Body of pancreas (tissue), 4 donors: ENCODE results near the gene PDZD2. TPM values are rescaled to one million over a fixed set of nuclear protein-coding genes. Genes with fewer than 3 reads are reported as not detected.

Experiments used
- ATAC-seq: fragments of 150-250 bp; one replicate; pipeline ENCODE4 v1.9.1; 2016
- DNase-seq, 4 donors: peaks; one replicate each; pipeline ENCODE4 v3.0.0-alpha.2; 2019
- H3K27ac ChIP-seq, 4 donors: fragments of 200-600 bp; sonication (generic); 1 replicate in 3 of 4; 2 replicates in 1 of 4; pipeline versions ENCODE4 v1.5.1 to v1.6.1; 2016 to 2019; ENCODE audit warnings: mild to moderate bottlenecking in 1 of 4, mixed read lengths in 1 of 4, moderate library complexity in 1 of 4
- H3K27me3 ChIP-seq, 2 donors: fragments of 200-600 bp; sonication (generic); one replicate each; pipeline ENCODE4 v1.6.0; 2016; ENCODE audit warnings: mild to moderate bottlenecking in 1 of 2
- H3K36me3 ChIP-seq, 2 donors: fragments of 200-600 bp; sonication (generic); replicated peaks in 1 of 2; 2 replicates each; pipeline ENCODE4 v1.5.1; 2016; ENCODE audit warnings: low read depth in 2 of 2; ENCODE audit not compliant: insufficient read depth in 1 of 2
- H3K4me1 ChIP-seq: fragments of 200-600 bp; sonication (generic); one replicate; pipeline ENCODE4 v1.6.0; 2016
- H3K4me3 ChIP-seq, 2 donors: fragments of 200-600 bp; sonication (generic); 1 replicate in 1 of 2; 2 replicates in 1 of 2; pipeline ENCODE4 v1.5.1; 2016 to 2019
- H3K9me3 ChIP-seq, 3 donors: fragments of 200-600 bp; sonication (generic); 1 replicate in 2 of 3; 2 replicates in 1 of 3; pipeline ENCODE4 v1.5.1; 2016
- POLR2A ChIP-seq, 3 donors: fragments of 450-650 bp; IDR thresholded peaks; one replicate each; pipeline ENCODE4 v1.6.1; 2016; ENCODE audit warnings: antibody characterized with exemption in 3 of 3, mild to moderate bottlenecking in 2 of 3
- WGBS, 2 donors: methylation state at CpG; one replicate each; pipeline ENCODE4 v1.1.5; 2017; 5-methylcytosine and 5-hydroxymethylcytosine counted together
- intact Hi-C: fragments of 100-400 bp; cut with DNase I; formaldehyde crosslinking; loops from one replicate; pipeline ENCODE4 v1.15.1; 2023
- total RNA-seq, 2 donors: library from RNA; depleted of rRNA; stranded (reverse); fragments of >200 nt; gene quantifications; one replicate each; pipeline ENCODE4 v1.1.0, GENCODE V29; 2016
- TF ChIP-seq, protein P1 (sequence below), 7 experiments: fragments of 450-650 bp in 4 of 7; fragments of 200-600 bp in 3 of 7; sonication (generic) in 3 of 7; IDR thresholded peaks; one replicate each; pipeline ENCODE4 v1.5.1; 2016 to 2019; ENCODE audit warnings: antibody characterized with exemption in 7 of 7

Gene PDZD2
- total RNA-seq, 2 donors from 2014 or later = 3.9 to 12.9 TPM

GRCh38 chr5:31850981-31851689 is 212.2 kb downstream of the PDZD2 start:
- Histone ChIP-seq H3K4me3 (no peak overlapping the region), H3K9me3 (no peaks in the 10 kb centered on the region), H3K27me3 (no peaks in the 10 kb centered on the region), H3K27ac (no peak overlapping the region), H3K36me3 (no peaks in the 10 kb centered on the region), H3K4me1 (peaks cover 18% of the 10 kb centered on the region)
- TF ChIP-seq POLR2A (IDR thresholded peaks at IDR 0.05) = no peak
- TF ChIP-seq, protein P1, sequence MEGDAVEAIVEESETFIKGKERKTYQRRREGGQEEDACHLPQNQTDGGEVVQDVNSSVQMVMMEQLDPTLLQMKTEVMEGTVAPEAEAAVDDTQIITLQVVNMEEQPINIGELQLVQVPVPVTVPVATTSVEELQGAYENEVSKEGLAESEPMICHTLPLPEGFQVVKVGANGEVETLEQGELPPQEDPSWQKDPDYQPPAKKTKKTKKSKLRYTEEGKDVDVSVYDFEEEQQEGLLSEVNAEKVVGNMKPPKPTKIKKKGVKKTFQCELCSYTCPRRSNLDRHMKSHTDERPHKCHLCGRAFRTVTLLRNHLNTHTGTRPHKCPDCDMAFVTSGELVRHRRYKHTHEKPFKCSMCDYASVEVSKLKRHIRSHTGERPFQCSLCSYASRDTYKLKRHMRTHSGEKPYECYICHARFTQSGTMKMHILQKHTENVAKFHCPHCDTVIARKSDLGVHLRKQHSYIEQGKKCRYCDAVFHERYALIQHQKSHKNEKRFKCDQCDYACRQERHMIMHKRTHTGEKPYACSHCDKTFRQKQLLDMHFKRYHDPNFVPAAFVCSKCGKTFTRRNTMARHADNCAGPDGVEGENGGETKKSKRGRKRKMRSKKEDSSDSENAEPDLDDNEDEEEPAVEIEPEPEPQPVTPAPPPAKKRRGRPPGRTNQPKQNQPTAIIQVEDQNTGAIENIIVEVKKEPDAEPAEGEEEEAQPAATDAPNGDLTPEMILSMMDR (IDR thresholded peaks at IDR 0.05) = no peak
- intact Hi-C loops = no loop called here
- whole genome bisulfite sequencing, 2 donors = 33 to 55% methylated on average over 4 of the region's 4 CpGs
- DNase-seq = no peak
- ATAC-seq = no peak

- ATAC-seq (no peak), DNase-seq (no peak)
- Histone ChIP-seq H3K27ac (peak overlapping the region in 1 of 4 donors; percentile 43), H3K4me3 (no peak overlapping the region), H3K9me3 (no peaks in the 10 kb centered on the region), H3K27me3 (no peaks in the 10 kb centered on the region), H3K36me3 (no peaks in the 10 kb centered on the region), H3K4me1 (peaks cover 18% of the 10 kb centered on the region)
- intact Hi-C loops = no loop called here
- WGBS, 2 donors = 43 to 49% methylated on average over 8 of the region's 8 CpGs
- TF ChIP-seq, protein P1 (IDR thresholded peaks at IDR 0.05) = no peak
- no peak for TF ChIP-seq POLR2A (IDR thresholded peaks at IDR 0.05)
These were observed 214.6 kb downstream of the PDZD2 start for GRCh38 chr5:31853398-31854135.

DNA sequence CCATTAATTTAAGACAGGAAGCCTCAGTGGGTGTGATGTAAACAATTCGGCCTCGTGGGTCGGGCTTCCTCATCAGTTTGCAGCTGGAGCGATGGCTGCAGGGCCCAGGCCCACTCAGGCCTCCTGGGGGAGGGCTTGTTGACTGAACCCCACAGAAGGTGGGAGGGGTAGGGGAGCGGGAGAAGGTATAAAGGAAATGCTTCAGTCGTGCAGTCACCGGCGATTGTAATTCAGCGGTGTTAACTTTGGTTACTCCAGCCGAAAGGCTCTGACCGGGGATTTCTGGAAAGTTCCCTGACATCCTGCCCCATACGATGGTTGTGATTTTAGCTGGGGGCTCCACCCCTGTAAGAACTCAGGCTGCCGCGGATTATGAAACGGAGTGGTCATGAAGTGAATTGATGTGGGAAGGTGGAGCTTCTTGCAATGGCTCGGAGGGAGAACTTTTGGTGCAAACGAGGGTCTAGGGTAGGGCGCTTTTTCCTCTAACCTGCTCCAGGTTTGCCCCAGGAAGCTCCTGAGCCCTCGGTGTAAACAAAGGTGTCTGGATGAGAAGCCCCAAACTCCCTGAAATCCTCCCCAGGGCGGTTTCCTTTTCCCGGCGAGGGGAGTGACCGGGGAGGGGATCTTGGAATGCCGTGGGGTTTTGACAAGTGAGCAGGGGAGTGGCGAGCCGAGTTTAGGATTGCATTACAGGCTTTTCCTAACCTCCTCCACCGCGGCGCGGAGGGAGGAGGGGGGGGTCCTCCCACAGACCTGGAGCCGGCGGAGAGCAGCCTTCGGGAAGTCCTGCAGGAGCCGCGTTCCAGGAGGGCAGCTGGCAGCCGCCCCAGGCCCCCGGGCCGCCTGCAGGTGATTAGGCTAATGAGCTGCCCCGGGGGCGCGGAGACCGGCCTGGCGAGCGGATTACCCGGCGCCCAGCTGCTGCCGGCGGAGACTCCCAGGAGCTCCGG is 215.5 kb downstream of the PDZD2 start:
- peak overlapping the region in 2 of 4 donors; percentile 43 to 45 for H3K27ac ChIP-seq

More for the DNA sequence above, 215.5 kb downstream of the PDZD2 start:
- intact Hi-C loops = no loop called here
- no peaks in the 10 kb centered on the region for H3K27me3 ChIP-seq
- ATAC-seq (peak; percentile 63), DNase-seq (peak; percentile 15 to 47 (median 36))
- peaks cover 0 to 8% (median 0%) of the 10 kb centered on the region in 3 donors for H3K9me3 ChIP-seq
- peak in 1 of 3 donors; percentile 10 for TF ChIP-seq POLR2A (IDR thresholded peaks at IDR 0.05)
- TF ChIP-seq, protein P1 (IDR thresholded peaks at IDR 0.05) = no peak
- H3K4me3 ChIP-seq = peak overlapping the region; percentile 10 to 24
- H3K4me1 ChIP-seq = peaks cover 18% of the 10 kb centered on the region
- WGBS, 2 donors = 5 to 25% methylated on average over 19 to 49 of the region's 49 CpGs
- H3K36me3 ChIP-seq = no peaks in the 10 kb centered on the region
